Thoracic aorta (tissue), 2 donors: ENCODE results near the gene APOBEC3A. TPM values are rescaled to one million over a fixed set of nuclear protein-coding genes. Genes with fewer than 3 reads are reported as not detected.
"Not testable (repeated sequence)": the region's sequence is repeated elsewhere in the genome, so short reads cannot be mapped to it uniquely, and the experiment has no call there.

Experiments used
- ATAC-seq: fragments of 150-250 bp; one replicate; pipeline ENCODE4 v1.8.0; 2017; ENCODE audit warnings: low read depth; ENCODE audit not compliant: insufficient number of reproducible peaks, low FRiP score
- DNase-seq: peaks from one replicate; pipeline ENCODE4 v3.0.0-alpha.2; 2020; ENCODE audit warnings: low spot score
- H3K27ac ChIP-seq, 2 donors: fragments of 200-600 bp; sonication (generic); 1 replicate in 1 of 2; 2 replicates in 1 of 2; pipeline ENCODE4 v1.5.1; 2016; ENCODE audit warnings: mild to moderate bottlenecking in 2 of 2, moderate library complexity in 2 of 2
- H3K27me3 ChIP-seq: fragments of 200-600 bp; sonication (generic); replicated peaks from 2 replicates; pipeline ENCODE4 v1.6.0; 2016; ENCODE audit warnings: mild to moderate bottlenecking; ENCODE audit not compliant: insufficient read depth
- H3K36me3 ChIP-seq: fragments of 200-600 bp; sonication (generic); one replicate; pipeline ENCODE4 v1.5.1; 2016
- H3K4me1 ChIP-seq, 2 donors: fragments of 200-600 bp; sonication (generic); 1 replicate in 1 of 2; 2 replicates in 1 of 2; pipeline versions ENCODE4 v1.5.1 to v1.6.0; 2016; ENCODE audit warnings: low read depth in 2 of 2, mild to moderate bottlenecking in 1 of 2; ENCODE audit not compliant: control insufficient read depth in 1 of 2
- H3K4me3 ChIP-seq: fragments of 200-600 bp; sonication (generic); 2 replicates; pipeline ENCODE4 v1.5.1; 2016; ENCODE audit warnings: mild to moderate bottlenecking
- H3K9me3 ChIP-seq: fragments of 200-600 bp; sonication (generic); 2 replicates; pipeline ENCODE4 v1.5.1; 2016
- total RNA-seq, 2 donors: library from RNA; depleted of rRNA; stranded (reverse); fragments of >200 nt; gene quantifications; one replicate each; pipeline versions ENCODE4 v1.1.0 to v1.2.3, GENCODE V29; 2016
- TF ChIP-seq, protein P1 (sequence below): fragments of 200-600 bp; sonication (generic); IDR thresholded peaks from one replicate; pipeline ENCODE4 v1.5.1; 2019; ENCODE audit warnings: antibody characterized with exemption

Gene APOBEC3A
- total RNA-seq, 2 donors from 2014 or later: 0.41 to 5.1 TPM

DNA sequence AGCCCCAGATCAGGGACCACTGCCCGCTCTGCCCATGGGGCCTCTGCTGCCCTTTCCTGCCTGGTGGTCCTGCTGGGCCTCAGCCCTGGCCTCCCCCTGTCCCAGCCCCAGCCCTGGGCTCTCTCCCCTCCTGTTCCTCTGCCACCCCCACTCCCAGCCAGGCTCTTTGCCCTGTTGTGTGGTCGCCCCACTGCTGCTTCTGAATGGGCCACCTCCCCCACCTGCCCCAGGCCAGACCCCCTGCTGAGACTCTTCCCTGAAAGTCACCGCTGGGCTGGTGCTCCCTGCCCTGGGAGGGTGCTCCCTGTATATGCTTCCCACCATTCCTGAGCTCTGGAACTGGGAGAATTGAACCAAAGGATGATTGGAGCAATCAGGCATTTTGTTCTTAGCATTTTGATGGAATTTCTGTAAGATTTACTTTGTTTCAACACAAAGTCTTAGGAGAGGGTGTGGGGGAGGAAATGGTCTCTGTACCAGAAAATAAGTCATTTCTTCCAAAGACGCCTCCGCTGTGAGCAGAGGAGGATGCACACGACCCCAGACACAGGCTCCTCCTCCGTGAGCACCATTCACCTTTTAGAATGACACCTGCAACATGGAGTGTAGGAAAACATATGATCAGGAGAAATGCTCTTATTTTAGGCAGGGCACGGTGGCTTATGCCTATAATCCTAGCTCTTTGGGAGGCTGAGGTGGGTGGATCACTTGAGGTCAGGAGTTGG lies 29.9 kb downstream of the APOBEC3A start:
- TF ChIP-seq, protein P1, sequence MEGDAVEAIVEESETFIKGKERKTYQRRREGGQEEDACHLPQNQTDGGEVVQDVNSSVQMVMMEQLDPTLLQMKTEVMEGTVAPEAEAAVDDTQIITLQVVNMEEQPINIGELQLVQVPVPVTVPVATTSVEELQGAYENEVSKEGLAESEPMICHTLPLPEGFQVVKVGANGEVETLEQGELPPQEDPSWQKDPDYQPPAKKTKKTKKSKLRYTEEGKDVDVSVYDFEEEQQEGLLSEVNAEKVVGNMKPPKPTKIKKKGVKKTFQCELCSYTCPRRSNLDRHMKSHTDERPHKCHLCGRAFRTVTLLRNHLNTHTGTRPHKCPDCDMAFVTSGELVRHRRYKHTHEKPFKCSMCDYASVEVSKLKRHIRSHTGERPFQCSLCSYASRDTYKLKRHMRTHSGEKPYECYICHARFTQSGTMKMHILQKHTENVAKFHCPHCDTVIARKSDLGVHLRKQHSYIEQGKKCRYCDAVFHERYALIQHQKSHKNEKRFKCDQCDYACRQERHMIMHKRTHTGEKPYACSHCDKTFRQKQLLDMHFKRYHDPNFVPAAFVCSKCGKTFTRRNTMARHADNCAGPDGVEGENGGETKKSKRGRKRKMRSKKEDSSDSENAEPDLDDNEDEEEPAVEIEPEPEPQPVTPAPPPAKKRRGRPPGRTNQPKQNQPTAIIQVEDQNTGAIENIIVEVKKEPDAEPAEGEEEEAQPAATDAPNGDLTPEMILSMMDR: no peak
- no peak for ATAC-seq

DNA sequence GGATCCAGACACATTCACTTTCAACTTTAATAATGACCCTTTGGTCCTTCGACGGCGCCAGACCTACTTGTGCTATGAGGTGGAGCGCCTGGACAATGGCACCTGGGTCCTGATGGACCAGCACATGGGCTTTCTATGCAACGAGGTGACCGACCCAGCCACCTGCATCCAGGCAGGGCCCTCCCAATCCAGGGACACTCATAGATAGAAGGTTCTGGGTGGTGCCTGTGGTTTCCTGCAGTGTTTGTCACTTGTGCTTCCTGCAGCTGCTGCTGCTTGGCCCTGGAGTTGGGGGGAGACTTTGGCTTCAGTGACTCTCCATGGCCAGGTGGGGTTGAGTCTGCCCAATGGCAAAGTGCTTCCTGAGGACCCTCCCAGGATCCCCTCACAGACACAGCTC lies 32.1 kb downstream of the APOBEC3A start:
- Histone ChIP-seq H3K9me3 (no peaks in the 10 kb centered on the region), H3K27ac (no peak overlapping the region), H3K4me1 (no peaks in the 10 kb centered on the region), H3K36me3 (no peaks in the 10 kb centered on the region), H3K4me3 (no peak overlapping the region), H3K27me3 (no peaks in the 10 kb centered on the region)
- DNase-seq (no peak), ATAC-seq (no peak)
- TF ChIP-seq, protein P1: no peak

More for the DNA sequence above, 29.9 kb downstream of the APOBEC3A start:
- no peaks in the 10 kb centered on the region for H3K36me3 ChIP-seq
- H3K27me3 ChIP-seq: no peaks in the 10 kb centered on the region
- no peak overlapping the region for H3K4me3 ChIP-seq
- no peaks in the 10 kb centered on the region for H3K9me3 ChIP-seq
- no peak overlapping the region for H3K27ac ChIP-seq
- no peak for DNase-seq
- peaks cover 2 to 5% of the 10 kb centered on the region in 2 donors for H3K4me1 ChIP-seq

- not testable (repeated sequence) for H3K9me3 ChIP-seq, H3K4me1 ChIP-seq, H3K4me3 ChIP-seq, H3K27me3 ChIP-seq, H3K36me3 ChIP-seq, ATAC-seq, H3K27ac ChIP-seq, DNase-seq
These were observed 35.5 kb downstream of the APOBEC3A start for GRCh38 chr22:38992871-38993371.

GRCh38 chr22:38996105-38996504 lies 38.7 kb downstream of the APOBEC3A start:
- ATAC-seq (no peak), DNase-seq (no peak)
- TF ChIP-seq, protein P1: no peak
- H3K4me3 ChIP-seq: no peak overlapping the region
- H3K27me3 ChIP-seq: no peaks in the 10 kb centered on the region
- no peaks in the 10 kb centered on the region for H3K4me1 ChIP-seq
- H3K36me3 ChIP-seq: no peaks in the 10 kb centered on the region
- no peaks in the 10 kb centered on the region for H3K9me3 ChIP-seq
- H3K27ac ChIP-seq: no peak overlapping the region

DNA sequence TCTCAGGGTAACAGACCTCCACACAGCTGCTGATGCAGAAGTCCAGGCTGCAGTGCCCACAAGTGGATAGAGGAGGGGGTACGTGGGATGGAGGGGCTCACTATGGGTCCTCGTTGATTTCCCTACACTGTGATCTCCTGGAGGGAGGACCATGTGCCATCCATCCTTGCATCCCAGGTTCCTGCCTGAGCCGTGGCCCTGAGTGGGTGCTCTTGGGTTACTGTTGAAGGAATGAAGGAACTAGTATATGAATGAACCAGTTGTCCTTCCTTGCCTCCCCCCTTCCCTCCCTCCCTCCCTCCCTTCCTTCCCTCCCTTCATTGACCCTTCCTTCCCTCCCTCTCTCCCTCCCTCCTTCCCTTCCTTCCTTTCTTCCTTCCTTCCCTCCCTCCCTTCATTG lies 40.1 kb downstream of the APOBEC3A start:
- Histone ChIP-seq H3K9me3 (no peaks in the 10 kb centered on the region), H3K4me1 (no peaks in the 10 kb centered on the region), H3K36me3 (no peaks in the 10 kb centered on the region), H3K27ac (no peak overlapping the region), H3K4me3 (no peak overlapping the region), H3K27me3 (no peaks in the 10 kb centered on the region)
- DNase-seq (no peak), ATAC-seq (no peak)
- TF ChIP-seq, protein P1: no peak
